IPS-18a (cell line): ENCODE results near the gene GTF2A1L.

ENCODE experiments used
- H3K27ac ChIP-seq: one replicate; pipeline ENCODE4 v1.5.1; 2013; ENCODE audit warnings: low read length
- H3K27me3 ChIP-seq: one replicate; pipeline ENCODE4 v1.6.1; 2013; ENCODE audit warnings: mild to moderate bottlenecking, low read length; ENCODE audit not compliant: control insufficient read depth, insufficient read depth
- H3K36me3 ChIP-seq: one replicate; pipeline ENCODE4 v1.6.1; 2013; ENCODE audit warnings: low read depth, low read length; ENCODE audit not compliant: control insufficient read depth
- H3K4me1 ChIP-seq: one replicate; pipeline ENCODE4 v1.6.1; 2013; ENCODE audit warnings: low read depth, low read length; ENCODE audit not compliant: control insufficient read depth
- H3K4me3 ChIP-seq: one replicate; pipeline ENCODE4 v1.5.1; 2013; ENCODE audit warnings: low read length
- H3K9ac ChIP-seq: one replicate; pipeline ENCODE4 v1.6.1; 2013; ENCODE audit warnings: mild to moderate bottlenecking, low read length, moderate library complexity
- H3K9me3 ChIP-seq: one replicate; pipeline ENCODE4 v1.6.1; 2013; ENCODE audit warnings: low read depth, low read length; ENCODE audit not compliant: control insufficient read depth

Gene GTF2A1L, protein sequence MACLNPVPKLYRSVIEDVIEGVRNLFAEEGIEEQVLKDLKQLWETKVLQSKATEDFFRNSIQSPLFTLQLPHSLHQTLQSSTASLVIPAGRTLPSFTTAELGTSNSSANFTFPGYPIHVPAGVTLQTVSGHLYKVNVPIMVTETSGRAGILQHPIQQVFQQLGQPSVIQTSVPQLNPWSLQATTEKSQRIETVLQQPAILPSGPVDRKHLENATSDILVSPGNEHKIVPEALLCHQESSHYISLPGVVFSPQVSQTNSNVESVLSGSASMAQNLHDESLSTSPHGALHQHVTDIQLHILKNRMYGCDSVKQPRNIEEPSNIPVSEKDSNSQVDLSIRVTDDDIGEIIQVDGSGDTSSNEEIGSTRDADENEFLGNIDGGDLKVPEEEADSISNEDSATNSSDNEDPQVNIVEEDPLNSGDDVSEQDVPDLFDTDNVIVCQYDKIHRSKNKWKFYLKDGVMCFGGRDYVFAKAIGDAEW

DNA sequence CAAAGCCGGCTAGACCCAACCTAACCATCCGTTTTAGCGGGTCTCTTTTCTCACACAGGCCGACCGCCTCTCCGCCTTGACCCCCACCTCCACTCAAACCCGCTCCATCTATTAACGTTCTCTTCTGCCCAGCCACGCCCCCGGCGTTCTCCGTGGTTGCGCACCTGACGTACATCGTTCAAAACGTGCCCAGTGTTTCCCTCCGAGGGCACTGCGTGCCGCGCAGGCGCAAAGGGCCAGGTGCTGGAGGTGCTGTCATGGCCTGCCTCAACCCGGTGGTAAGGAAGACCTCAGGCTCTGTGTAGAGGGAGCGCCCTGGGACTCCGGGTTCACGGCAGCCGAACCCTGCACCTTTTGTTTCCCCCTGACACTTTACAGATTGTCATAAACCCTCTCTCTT, at the start of gene GTF2A1L:
Gene GTF2A1L, plus strand, starts transcription at position 239 of the 400 bp plus-strand sequence. Its CDS starts 19 bp downstream, at position 258.
- no peaks in the 10 kb centered on the region for H3K4me1 ChIP-seq
- H3K9me3 ChIP-seq = no peaks in the 10 kb centered on the region
- H3K27ac ChIP-seq = no peak within 1 kb of the TSS
- H3K36me3 ChIP-seq = no peaks in the 10 kb centered on the region
- no peaks in the 10 kb centered on the region for H3K27me3 ChIP-seq
- no peak within 1 kb of the TSS for H3K9ac ChIP-seq
- no peak within 1 kb of the TSS for H3K4me3 ChIP-seq

DNA sequence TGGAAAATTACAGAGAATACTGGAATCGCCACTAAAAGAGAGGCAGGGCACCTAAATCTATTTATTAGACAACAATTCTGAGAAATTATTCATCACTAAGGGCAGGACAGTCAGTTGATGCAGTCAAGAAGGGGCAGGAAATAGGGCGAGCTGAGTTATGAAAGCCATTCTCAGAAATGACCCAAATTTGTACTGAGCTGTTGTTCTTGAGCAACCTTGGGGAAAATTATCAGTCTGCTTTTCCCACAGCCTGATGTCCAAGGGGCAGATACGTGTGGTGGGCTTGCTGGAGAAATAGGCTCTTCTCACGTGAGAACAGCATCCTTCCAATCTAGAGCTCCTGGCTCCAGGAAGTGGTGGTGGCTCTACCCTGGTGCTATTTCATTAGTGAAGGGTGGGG, 49.1 kb upstream of the GTF2A1L start:
- Histone ChIP-seq H3K4me3 (no peak overlapping the region), H3K27ac (no peak overlapping the region), H3K36me3 (no peaks in the 10 kb centered on the region), H3K4me1 (no peaks in the 10 kb centered on the region), H3K27me3 (no peaks in the 10 kb centered on the region), H3K9me3 (no peaks in the 10 kb centered on the region), H3K9ac (no peak overlapping the region)

DNA sequence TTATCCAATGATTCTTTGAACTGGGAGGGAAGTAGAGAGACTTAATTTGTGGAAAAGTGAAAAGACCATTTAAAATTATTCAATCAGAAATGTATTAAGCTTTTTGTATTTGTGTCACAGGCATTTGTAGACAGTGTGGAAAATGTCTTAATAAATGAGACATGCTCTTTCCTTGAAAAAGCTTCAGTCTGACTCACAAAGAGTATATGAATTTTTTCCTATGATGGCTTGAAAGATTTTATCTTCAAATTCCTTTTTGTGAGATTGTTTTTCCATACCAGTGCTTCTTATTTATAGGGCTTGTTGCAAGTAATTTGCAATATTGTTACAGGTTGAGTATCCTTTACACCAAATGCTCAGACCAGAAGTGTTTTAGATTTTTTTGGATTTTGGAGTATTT, 48.2 kb upstream of the GTF2A1L start:
- H3K9me3 ChIP-seq = no peaks in the 10 kb centered on the region
- H3K4me1 ChIP-seq = no peaks in the 10 kb centered on the region
- no peak overlapping the region for H3K27ac ChIP-seq
- H3K9ac ChIP-seq = no peak overlapping the region
- H3K36me3 ChIP-seq = no peaks in the 10 kb centered on the region
- no peak overlapping the region for H3K4me3 ChIP-seq
- H3K27me3 ChIP-seq = no peaks in the 10 kb centered on the region

DNA sequence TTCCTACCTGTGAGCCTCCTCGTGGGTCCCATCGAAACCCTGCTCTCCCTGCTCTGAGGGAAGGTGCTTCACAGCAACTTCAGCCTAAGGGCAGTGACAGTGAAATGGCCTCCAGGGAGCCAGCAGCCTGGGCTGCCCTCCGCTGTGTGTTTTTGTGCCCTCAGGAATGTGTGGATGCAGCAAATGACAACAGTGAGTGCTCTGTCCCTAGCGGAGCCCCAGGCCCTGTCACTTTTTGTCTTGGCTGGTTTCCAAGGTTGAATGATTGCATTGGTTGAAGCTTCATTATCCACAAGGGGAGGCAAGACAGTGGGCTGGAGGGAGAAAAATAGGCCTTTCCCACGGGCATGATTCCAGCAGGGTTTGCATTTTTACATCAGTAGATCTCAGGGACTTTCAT, 44.8 kb upstream of the GTF2A1L start:
- no peak overlapping the region for H3K4me3 ChIP-seq
- H3K9me3 ChIP-seq = no peaks in the 10 kb centered on the region
- no peak overlapping the region for H3K9ac ChIP-seq
- H3K36me3 ChIP-seq = no peaks in the 10 kb centered on the region
- H3K27ac ChIP-seq = no peak overlapping the region
- H3K27me3 ChIP-seq = no peaks in the 10 kb centered on the region
- H3K4me1 ChIP-seq = no peaks in the 10 kb centered on the region

DNA sequence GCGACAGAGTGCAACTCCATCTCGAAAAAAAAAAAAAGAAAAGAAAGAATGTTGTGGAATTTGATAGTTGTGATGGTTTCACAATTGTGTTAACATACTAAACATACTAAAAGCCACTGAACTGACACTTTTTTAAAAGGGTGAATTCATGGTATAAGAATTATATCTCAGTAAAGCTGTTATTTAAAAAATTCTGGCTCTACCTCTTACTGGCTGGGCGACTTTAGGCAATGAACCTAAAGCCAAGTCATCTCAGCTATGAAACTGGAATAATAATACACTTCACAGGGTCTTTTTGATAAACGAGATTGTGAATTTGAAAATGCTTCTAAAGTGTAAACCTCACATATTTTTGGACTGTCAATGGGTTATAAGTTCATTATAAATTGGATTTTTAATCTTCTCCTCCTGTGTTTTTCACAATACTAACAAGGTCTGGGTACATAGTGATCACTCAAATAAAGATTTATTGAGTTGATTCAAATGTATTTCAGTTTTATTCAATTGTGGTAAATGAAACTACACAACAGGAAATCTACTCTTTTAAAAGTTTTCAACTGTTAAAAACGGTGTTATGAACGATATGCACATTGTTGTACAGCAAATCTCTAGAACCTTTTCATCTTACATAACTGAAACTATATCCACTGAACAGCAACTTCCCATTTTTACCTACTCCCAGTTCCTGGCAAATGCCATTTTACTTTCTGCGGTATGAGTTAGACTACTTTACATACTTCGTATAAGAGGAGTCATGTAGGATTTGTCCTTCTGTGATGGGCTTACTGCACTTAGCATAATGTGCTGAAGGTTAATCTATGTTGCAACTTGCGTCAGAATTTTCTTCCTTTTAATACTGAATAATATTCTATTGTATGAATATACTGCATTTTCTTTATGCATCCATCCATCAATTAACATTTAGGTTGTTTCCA, 43.0 kb upstream of the GTF2A1L start:
- Histone ChIP-seq H3K4me1 (no peaks in the 10 kb centered on the region), H3K36me3 (no peaks in the 10 kb centered on the region), H3K4me3 (no peak overlapping the region)

DNA sequence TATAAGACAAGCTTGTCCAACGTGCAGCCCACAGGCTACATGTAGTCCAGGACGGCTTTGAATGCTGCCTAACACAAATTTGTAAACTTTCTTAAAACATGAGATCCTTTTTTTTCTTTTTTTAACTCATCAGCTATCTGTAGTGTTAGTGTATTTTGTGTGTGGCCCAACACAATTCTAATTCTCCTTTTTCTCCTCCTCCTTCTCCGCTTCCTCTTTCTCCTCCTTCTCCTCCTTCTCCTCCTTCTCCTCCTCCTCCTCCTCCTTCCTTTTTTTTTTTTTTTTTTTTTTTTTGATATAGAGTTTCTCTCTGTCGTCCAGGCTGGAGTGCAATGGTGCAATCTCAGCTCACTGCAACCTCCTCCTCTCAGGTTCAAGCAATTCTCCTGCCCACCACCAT, 39.3 kb upstream of the GTF2A1L start:
- Histone ChIP-seq H3K36me3 (no peaks in the 10 kb centered on the region), H3K4me3 (no peak overlapping the region), H3K9me3 (no peaks in the 10 kb centered on the region), H3K4me1 (no peaks in the 10 kb centered on the region), H3K27me3 (no peaks in the 10 kb centered on the region), H3K9ac (no peak overlapping the region), H3K27ac (no peak overlapping the region)

More for the DNA sequence above, 43.0 kb upstream of the GTF2A1L start:
- Histone ChIP-seq H3K27ac (no peak overlapping the region), H3K9ac (no peak overlapping the region), H3K9me3 (no peaks in the 10 kb centered on the region), H3K27me3 (no peaks in the 10 kb centered on the region)

DNA sequence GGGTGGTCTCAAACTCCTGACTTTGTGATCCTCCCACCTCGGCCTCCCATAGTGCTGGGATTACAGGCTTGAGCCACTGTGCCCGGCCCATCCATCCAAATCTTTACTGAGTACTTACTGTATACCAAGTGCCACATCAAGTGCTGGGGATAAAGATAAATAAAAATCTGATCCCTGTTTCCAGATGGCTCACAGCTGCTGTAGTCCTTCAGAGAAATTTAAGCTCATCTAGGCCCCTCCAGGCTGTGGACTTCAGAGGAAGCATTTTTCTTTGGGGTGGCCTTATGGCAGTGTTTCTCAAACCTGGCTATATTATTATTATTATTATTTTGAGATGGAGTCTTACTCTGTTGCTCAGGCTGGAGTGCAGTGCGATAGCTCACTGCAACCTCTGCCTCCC, 33.7 kb upstream of the GTF2A1L start:
- H3K36me3 ChIP-seq = no peaks in the 10 kb centered on the region
- no peak overlapping the region for H3K9ac ChIP-seq
- H3K27me3 ChIP-seq = peaks cover 8% of the 10 kb centered on the region
- no peaks in the 10 kb centered on the region for H3K9me3 ChIP-seq
- peaks cover 16% of the 10 kb centered on the region for H3K4me1 ChIP-seq
- H3K4me3 ChIP-seq = no peak overlapping the region
- no peak overlapping the region for H3K27ac ChIP-seq

DNA sequence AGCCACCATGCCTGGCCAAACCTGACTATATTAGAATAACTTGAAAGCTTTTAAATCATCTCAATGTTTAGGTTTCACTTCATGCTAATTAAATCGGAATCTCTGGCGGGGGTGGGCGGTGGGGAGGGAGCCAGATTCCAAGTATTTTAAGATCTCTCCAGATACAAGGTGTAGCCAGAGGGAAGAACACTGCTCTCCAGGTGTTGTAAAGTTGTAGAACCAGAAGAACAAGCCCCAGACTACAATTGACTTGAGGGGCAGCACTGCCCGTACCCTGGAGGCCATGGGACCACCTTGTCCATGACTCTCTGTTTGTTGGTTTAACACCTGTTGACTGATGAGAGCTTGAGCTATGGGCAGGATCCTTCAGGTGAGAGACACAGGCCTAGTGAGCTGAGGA, 33.1 kb upstream of the GTF2A1L start:
- no peaks in the 10 kb centered on the region for H3K36me3 ChIP-seq
- H3K9ac ChIP-seq = no peak overlapping the region
- no peaks in the 10 kb centered on the region for H3K9me3 ChIP-seq
- H3K27me3 ChIP-seq = peaks cover 8% of the 10 kb centered on the region
- H3K4me3 ChIP-seq = no peak overlapping the region
- no peak overlapping the region for H3K27ac ChIP-seq
- H3K4me1 ChIP-seq = peaks cover 19% of the 10 kb centered on the region

DNA sequence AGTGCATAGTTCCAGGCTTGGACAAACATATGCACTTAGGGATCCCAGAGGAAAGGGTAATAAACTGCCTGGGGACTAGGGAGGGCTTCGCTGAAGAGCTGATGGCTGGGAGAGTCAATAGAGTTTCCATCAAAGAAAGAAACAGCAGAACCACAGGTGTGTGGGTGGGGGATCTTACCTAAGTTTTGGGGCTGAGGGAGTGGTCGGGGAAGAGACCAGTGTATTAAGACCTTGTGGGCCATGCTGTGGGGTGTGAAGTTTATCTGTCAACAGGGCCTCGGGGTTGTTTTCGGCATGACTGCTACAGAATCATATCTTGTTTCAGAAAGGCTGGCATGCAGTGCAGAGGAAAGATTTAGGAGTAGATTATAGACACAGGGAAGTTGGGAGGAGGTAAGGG, 31.2 kb upstream of the GTF2A1L start:
- Histone ChIP-seq H3K9ac (no peak overlapping the region), H3K27ac (no peak overlapping the region), H3K36me3 (no peaks in the 10 kb centered on the region), H3K4me1 (peaks cover 19% of the 10 kb centered on the region), H3K27me3 (peaks cover 8% of the 10 kb centered on the region), H3K9me3 (no peaks in the 10 kb centered on the region), H3K4me3 (no peak overlapping the region)

DNA sequence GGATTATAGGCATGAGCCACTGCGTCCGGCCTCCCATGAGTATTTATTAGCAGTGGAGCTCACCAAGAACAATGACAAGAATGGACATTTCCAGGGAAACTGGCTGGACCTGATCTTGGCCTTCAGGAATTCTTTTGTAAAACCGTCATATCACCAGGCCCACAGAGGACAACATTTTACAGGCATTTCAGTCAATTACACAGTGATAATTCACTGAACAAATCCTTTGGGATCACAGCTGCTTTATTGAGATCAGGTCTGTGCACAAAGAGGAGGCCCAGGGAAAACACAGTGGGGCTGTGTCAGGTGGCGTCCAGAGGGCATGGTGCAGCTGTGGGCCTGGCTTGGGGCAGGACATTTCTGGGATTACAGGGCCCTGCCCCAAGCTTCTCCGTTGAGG, 30.1 kb upstream of the GTF2A1L start:
- H3K36me3 ChIP-seq = no peaks in the 10 kb centered on the region

DNA sequence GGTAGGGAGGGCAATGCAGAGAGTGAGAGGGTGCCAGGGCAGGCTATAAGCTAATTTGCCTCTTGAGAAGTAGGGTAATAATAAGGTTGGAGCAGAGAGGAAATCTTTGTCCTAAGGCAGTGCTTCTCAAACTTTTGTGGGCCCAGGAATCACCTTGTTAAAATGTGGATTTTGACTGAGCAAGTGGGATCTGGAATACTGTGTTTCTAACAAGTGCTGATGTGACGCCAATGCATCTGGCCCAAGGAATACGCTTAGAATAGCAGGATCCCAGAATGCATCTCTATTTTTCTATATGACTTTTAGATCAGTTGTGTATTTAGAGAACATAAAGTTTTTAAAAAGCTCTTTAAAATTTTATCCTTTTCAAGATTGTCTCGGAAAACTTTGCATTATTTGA, 29.7 kb upstream of the GTF2A1L start:
- H3K9ac ChIP-seq = no peak overlapping the region
- no peaks in the 10 kb centered on the region for H3K36me3 ChIP-seq
- H3K27ac ChIP-seq = no peak overlapping the region
- H3K27me3 ChIP-seq = peaks cover 8% of the 10 kb centered on the region
- no peaks in the 10 kb centered on the region for H3K9me3 ChIP-seq
- no peak overlapping the region for H3K4me3 ChIP-seq
- peaks cover 19% of the 10 kb centered on the region for H3K4me1 ChIP-seq

More for the DNA sequence above, 30.1 kb upstream of the GTF2A1L start:
- Histone ChIP-seq H3K27me3 (peaks cover 8% of the 10 kb centered on the region), H3K9ac (no peak overlapping the region), H3K4me1 (peaks cover 19% of the 10 kb centered on the region), H3K9me3 (no peaks in the 10 kb centered on the region), H3K27ac (no peak overlapping the region), H3K4me3 (no peak overlapping the region)
